OCI-LY3 (cell line): ENCODE measurements around the gene EPS8.
A peak's percentile ranks its signal among the peaks of the same experiment; 100 is the strongest.

Source experiments
- H2AFZ ChIP-seq: fragments of 200-600, 300-600 bp; shearing (Covaris generic); 2 replicates; pipeline ENCODE4 v1.6.0; 2014; ENCODE audit warnings: antibody characterized with exemption, low read depth, low read length
- H3K27ac ChIP-seq: fragments of 200-600, 300-600 bp; sonication (generic); 2 replicates; pipeline ENCODE4 v1.5.1; 2014; ENCODE audit warnings: mild to moderate bottlenecking, low read length, moderate library complexity, mixed read lengths
- H3K27me3 ChIP-seq: fragments of 200-600, 300-600 bp; sonication (generic); 2 replicates; pipeline ENCODE4 v1.6.1; 2014; ENCODE audit warnings: low read depth, low read length, mixed read lengths
- H3K36me3 ChIP-seq: fragments of 200-600, 300-600 bp; sonication (generic); replicated peaks from 2 replicates; pipeline ENCODE3; 2014; ENCODE audit warnings: low read depth, low read length, mixed read lengths
- H3K4me1 ChIP-seq: fragments of 300-600, 200-600 bp; sonication (generic); 2 replicates; pipeline ENCODE4 v1.6.1; 2014; ENCODE audit warnings: low read length, mixed read lengths
- H3K4me2 ChIP-seq: fragments of 200-600, 300-600 bp; sonication (generic); 2 replicates; pipeline ENCODE4 v1.6.1; 2014; ENCODE audit warnings: low read length, mixed read lengths
- H3K4me3 ChIP-seq: fragments of 300-600, 200-600 bp; sonication (generic); 2 replicates; pipeline ENCODE4 v1.5.1; 2014; ENCODE audit warnings: antibody characterized with exemption, mild to moderate bottlenecking, low read length, moderate library complexity
- H3K79me2 ChIP-seq: fragments of 300-600, 200-600 bp; shearing (Covaris generic); 2 replicates; pipeline ENCODE4 v1.6.1; 2014; ENCODE audit warnings: mild to moderate bottlenecking, low read length, mixed read lengths
- H3K9ac ChIP-seq: fragments of 300-600, 200-600 bp; shearing (Covaris generic); 2 replicates; pipeline ENCODE4 v1.6.0; 2014; ENCODE audit warnings: mild to moderate bottlenecking, low read length, moderate library complexity
- H3K9me3 ChIP-seq: fragments of 200-600, 300-600 bp; shearing (Covaris generic); 2 replicates; pipeline ENCODE4 v1.6.1; 2014; ENCODE audit warnings: low read length, mixed read lengths; ENCODE audit not compliant: insufficient read depth
- H4K20me1 ChIP-seq: fragments of 200-600, 300-600 bp; sonication (generic); 2 replicates; pipeline ENCODE4 v1.6.1; 2016; ENCODE audit warnings: low read length, mixed read lengths; ENCODE audit not compliant: insufficient read depth
- CTCF ChIP-seq: fragments of 200-600, 300-600 bp; sonication (generic); IDR thresholded peaks from 2 replicates; pipeline ENCODE4 v1.5.1; 2014; ENCODE audit warnings: antibody characterized with exemption, low read length, low read depth
- EZH2phosphoT487 ChIP-seq: fragments of 200-600 bp; shearing (Covaris generic); IDR thresholded peaks from 2 replicates; pipeline ENCODE4 v1.6.1; 2018; ENCODE audit warnings: antibody characterized with exemption, mixed run types, low read depth

EPS8 gene

GRCh38 chr12:15700595-15700994 is 88.6 kb downstream of the EPS8 start:
- no peak overlapping the region for H3K4me3 ChIP-seq
- no peaks in the 10 kb centered on the region for H3K79me2 ChIP-seq
- H3K27me3 ChIP-seq, result no peaks in the 10 kb centered on the region
- H3K4me2 ChIP-seq, result peak overlapping the region; percentile 35
- no peaks in the 10 kb centered on the region for H4K20me1 ChIP-seq
- H3K36me3 ChIP-seq, result no peaks in the 10 kb centered on the region
- H3K9me3 ChIP-seq, result no peaks in the 10 kb centered on the region
- TF ChIP-seq CTCF (no peak), EZH2phosphoT487 (no peak)
- H3K9ac ChIP-seq, result no peak overlapping the region
- no peak overlapping the region for H2AFZ ChIP-seq
- no peak overlapping the region for H3K27ac ChIP-seq
- H3K4me1 ChIP-seq, result peaks cover 32% of the 10 kb centered on the region

GRCh38 chr12:15699886-15700285 is 89.3 kb downstream of the EPS8 start:
- H3K4me1 ChIP-seq, result peaks cover 32% of the 10 kb centered on the region
- no peak overlapping the region for H3K4me3 ChIP-seq
- H3K9ac ChIP-seq, result no peak overlapping the region
- H2AFZ ChIP-seq, result 0 out of 2 replicates have a peak overlapping the region, but pooled peaks have one; percentile 11
- no peak overlapping the region for H3K27ac ChIP-seq
- no peaks in the 10 kb centered on the region for H3K27me3 ChIP-seq
- no peaks in the 10 kb centered on the region for H3K9me3 ChIP-seq
- TF ChIP-seq CTCF (no peak), EZH2phosphoT487 (no peak)
- H3K4me2 ChIP-seq, result peak overlapping the region; percentile 35
- no peaks in the 10 kb centered on the region for H4K20me1 ChIP-seq
- H3K36me3 ChIP-seq, result no peaks in the 10 kb centered on the region
- H3K79me2 ChIP-seq, result no peaks in the 10 kb centered on the region

GRCh38 chr12:15698377-15698871 is 90.8 kb downstream of the EPS8 start:
- no peak overlapping the region for H3K9ac ChIP-seq
- H2AFZ ChIP-seq, result no peak overlapping the region
- peaks cover 32% of the 10 kb centered on the region for H3K4me1 ChIP-seq
- no peaks in the 10 kb centered on the region for H3K36me3 ChIP-seq
- H3K4me3 ChIP-seq, result no peak overlapping the region
- H3K27me3 ChIP-seq, result no peaks in the 10 kb centered on the region
- H3K27ac ChIP-seq, result no peak overlapping the region
- TF ChIP-seq CTCF, result no peak
- TF ChIP-seq EZH2phosphoT487, result no peak
- no peaks in the 10 kb centered on the region for H4K20me1 ChIP-seq
- H3K4me2 ChIP-seq, result no peak overlapping the region
- H3K79me2 ChIP-seq, result no peaks in the 10 kb centered on the region
- H3K9me3 ChIP-seq, result no peaks in the 10 kb centered on the region

GRCh38 chr12:15697201-15697600 is 92.0 kb downstream of the EPS8 start:
- Histone ChIP-seq H3K27ac (no peak overlapping the region), H3K9me3 (no peaks in the 10 kb centered on the region), H3K4me3 (no peak overlapping the region), H3K4me1 (peaks cover 41% of the 10 kb centered on the region), H2AFZ (peak overlapping the region; percentile 63), H3K9ac (no peak overlapping the region), H3K4me2 (peak overlapping the region; percentile 25), H4K20me1 (no peaks in the 10 kb centered on the region), H3K27me3 (no peaks in the 10 kb centered on the region), H3K36me3 (no peaks in the 10 kb centered on the region), H3K79me2 (no peaks in the 10 kb centered on the region)
- TF ChIP-seq EZH2phosphoT487 (no peak), CTCF (no peak)
